ENCODE data around the gene NBAS.

NBAS gene

GRCh38 chr2:15560988-15561573 lies at the start of gene NBAS:
TSS of gene NBAS (minus strand) at chr2:15561334. CDS start at chr2:15561304, 30 bp downstream.
- peak; percentile 80 for DNase-seq (ENCODE audit: low read depth)

DNA sequence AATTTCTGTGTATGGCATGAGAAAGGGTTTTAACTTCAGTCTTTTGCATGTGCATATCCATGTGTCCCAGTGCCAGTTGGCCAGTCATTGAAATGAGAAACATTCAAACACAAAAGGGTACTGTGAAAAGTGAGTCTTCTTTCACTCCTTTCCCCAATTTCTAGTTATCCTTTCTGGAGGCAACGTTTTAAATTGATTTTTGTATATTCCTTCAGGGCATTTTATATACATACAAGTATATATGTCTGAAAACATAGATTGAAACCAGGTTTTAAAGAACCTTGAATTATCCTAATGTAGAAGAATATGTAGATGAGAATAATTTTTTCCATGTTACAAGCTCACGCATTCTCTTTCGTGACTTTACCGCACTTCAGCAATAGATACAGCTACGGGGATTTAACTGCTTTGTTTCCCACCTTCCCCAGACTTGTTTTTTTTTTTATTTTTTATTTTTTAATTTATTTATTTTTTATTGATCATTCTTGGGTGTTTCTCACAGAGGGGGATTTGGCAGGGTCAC lies 49.4 kb upstream of the NBAS start:
- DNase-seq (ENCODE audit: low read depth), result no peak

GRCh38 chr2:15609341-15610042 lies 48.4 kb upstream of the NBAS start:
- DNase-seq (ENCODE audit: low read depth), result no peak

DNA sequence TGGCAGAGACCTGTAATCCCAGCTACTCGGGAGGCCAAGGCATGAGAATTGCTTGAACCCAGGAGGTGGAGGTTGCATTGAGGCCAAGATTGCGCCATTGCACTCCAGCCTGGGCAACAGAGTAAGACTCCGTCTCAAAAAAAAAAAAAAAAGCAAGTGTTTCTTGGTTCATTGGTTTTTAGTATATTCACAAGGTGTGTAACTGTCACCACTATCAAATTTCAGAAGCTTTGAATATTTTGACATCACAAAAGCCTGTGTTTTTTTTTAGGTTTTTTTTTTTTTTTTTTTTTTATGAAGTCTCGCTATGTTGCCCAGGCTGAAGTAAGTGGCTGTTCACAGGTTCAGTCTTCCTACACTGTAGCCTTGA lies 47.2 kb upstream of the NBAS start:
- no peak for DNase-seq (ENCODE audit: low read depth)

- DNase-seq (ENCODE audit: low read depth), result no peak
Observed at GRCh38 chr2:15607709-15608391, 46.7 kb upstream of the NBAS start.

GRCh38 chr2:15606481-15607441 lies 45.6 kb upstream of the NBAS start:
- DNase-seq (ENCODE audit: low read depth), result no peak

- no peak for DNase-seq (ENCODE audit: low read depth)
Observed at GRCh38 chr2:15605721-15606120, 44.6 kb upstream of the NBAS start.

- DNase-seq (ENCODE audit: low read depth), result no peak
Observed at GRCh38 chr2:15603948-15604347, 42.8 kb upstream of the NBAS start.

DNA sequence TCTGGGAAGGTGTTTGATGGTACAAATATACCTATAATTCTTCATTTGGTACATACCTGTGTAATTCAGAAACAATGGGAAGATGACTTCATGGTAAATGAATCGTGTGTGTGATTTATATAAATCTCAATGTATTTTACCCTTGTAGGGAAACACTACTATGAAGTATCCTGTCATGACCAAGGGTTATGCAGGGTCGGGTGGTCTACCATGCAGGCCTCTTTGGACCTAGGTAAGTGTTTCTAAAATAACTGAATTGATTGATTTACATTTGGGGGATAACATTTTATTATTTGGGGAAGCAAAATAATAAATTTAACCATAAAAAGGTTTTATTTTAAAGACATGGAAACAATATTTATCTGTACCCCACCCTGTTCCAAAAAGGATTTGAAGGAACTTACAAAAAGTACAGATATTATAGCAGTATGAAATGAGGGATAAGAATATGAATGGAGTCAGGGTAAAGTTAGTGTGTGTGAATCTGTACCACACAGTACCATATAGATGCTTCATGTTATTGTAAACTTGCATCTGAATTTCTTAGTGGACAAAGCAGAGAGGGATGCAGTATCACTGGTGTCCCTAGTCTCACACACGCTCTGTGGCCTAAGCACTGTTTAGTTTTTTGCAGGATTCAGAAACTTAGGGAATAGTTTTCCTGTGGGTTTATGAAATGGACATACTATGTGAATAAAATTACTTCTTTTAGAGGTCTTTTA lies 42.1 kb upstream of the NBAS start:
- DNase-seq (ENCODE audit: low read depth), result no peak

GRCh38 chr2:15602393-15602792 lies 41.3 kb upstream of the NBAS start:
- DNase-seq (ENCODE audit: low read depth), result no peak

GRCh38 chr2:15601681-15602080 lies 40.5 kb upstream of the NBAS start:
- no peak for DNase-seq (ENCODE audit: low read depth)

- DNase-seq (ENCODE audit: low read depth), result no peak
Observed at GRCh38 chr2:15599994-15600393, 38.9 kb upstream of the NBAS start.

DNA sequence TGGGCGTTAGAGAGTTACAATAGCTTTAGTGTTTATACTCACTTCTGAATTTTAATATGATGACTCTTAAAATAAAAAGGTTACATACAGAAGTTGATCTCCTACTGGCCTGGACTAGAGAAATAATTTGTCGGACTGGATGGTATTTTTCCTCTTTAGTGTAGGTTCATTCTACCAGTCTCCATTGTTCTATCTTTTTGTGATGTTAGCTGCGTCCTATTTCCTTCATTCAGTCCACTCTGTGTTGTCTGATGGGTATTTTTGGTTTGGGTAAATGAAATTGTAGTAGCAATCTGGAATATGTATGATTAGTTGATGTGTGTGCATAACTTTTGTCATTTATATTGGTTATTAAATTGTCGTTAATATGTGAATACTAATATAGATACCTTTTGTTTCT lies 35.8 kb upstream of the NBAS start:
- no peak for DNase-seq (ENCODE audit: low read depth)

DNA sequence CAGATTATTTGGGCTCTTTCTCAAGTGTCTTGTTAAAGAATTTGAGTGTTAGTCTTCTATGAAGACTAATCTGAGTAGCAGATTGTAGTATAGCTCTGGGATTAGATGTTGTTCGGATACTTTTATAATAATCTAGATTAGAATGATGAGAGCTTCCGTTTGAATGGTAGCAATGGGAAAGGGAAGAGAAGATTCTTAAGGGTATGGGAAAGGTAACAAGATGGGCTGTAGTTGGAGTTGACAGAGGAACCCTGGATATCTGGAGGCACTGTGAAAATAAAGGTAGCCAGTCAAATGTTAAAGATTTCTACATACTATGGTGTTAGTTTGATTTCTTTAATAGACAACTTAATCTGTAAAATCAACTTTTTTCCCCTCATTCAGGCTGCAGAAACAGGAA lies 35.2 kb upstream of the NBAS start:
- no peak for DNase-seq (ENCODE audit: low read depth)

DNA sequence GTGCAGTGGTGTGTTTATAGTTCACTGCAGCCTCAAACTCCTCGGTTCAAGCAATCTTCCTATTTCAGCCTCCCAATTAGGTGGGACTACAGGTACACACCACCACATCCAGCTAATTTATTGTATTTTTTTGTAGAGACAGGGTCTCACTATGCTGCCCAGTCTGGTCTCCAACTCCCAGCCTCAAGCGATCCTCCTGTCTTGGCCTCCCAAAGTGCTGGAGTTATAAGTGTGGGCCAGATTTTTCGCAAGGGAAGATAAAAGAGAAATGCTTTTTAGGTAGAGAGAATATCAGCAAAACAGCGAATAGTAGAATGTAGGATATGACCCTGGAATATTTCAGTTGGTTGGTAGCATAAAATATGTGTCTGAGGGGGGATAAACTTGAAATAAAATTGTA lies 34.8 kb upstream of the NBAS start:
- DNase-seq (ENCODE audit: low read depth), result no peak

GRCh38 chr2:15595342-15595905 lies 34.3 kb upstream of the NBAS start:
- no peak for DNase-seq (ENCODE audit: low read depth)

DNA sequence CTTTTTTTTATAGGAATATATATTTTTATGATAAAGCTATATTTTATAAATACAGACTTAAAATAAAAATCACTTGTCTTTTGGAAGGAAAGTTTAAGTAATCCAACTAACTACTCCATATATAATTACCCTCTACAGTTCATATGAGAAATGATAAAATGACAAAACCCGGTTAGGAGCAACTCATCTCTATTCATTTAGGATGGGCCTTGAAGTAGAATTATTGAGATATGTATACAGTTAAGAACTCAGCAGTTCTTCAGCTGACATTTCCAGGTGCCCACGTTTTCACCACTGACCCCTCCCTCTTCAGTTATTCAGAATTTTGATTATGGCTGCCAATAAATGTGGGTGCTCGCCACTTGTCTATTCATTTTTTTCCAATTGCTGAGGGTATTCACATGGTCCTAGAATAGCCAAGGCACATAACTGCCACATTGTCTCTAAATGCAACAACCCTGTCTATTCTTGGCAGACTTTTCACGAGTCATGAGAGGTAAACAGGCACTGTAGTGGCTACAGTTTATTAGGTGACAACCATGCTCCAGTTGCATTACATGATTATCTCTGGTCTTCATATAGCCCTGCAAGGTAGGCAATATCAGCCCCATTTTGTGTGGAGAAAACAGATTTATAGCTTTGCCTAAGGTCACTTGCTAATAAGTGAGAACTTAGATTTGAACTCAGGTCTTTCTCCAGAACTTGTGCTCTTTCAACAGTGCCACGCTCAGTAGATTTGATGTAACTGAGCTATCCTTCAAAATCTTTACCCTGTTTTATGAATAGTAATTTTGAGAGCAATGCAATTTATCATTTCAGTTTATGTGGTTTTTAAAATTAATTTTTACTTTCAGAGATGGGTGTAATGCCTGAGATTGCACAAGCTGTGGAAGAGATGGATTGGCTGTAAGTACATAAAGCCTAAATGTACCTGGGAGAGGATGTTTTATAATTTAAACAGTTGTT lies 33.4 kb upstream of the NBAS start:
- no peak for DNase-seq (ENCODE audit: low read depth)

DNA sequence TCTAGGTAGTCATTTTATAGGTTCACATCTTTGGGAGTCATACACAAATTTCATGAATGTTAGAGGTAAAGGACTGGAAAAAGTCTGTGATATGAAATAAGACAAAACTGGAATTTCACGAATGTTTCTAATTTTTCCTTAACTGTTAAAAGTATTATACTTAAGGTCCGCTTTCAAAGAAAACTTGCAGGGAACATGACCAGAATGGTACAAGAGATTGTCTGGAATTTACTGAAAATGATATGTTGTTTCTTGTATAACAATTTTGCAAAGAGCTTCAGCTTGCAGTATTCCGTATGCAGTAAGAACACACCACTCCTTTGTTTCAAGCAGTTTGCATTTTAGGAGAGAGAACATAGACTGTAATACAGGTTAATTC lies 32.2 kb upstream of the NBAS start:
- DNase-seq (ENCODE audit: low read depth), result no peak

GRCh38 chr2:15591692-15592463 lies 30.7 kb upstream of the NBAS start, which contains the start of gene DDX1:
TSS of gene DDX1 (plus strand) at chr2:15591868. CDS start at chr2:15591934, 66 bp downstream.
- DNase-seq (ENCODE audit: low read depth), result peak; percentile 71
